CD4-positive, alpha-beta T cell treated with Interleukin-12 subunit alpha and Interleukin-12 subunit beta, for 1 hour (primary cell): ENCODE measurements around the gene OTUB2.
A peak's percentile ranks its signal among the peaks of the same experiment; 100 is the strongest.
"Not testable (repeated sequence)": the region's sequence is repeated elsewhere in the genome, so short reads cannot be mapped to it uniquely, and the experiment has no call there.

ENCODE experiments used
- DNase-seq: peaks from one replicate; pipeline ENCODE4 v3.0.0-alpha.2; 2020

Gene OTUB2

GRCh38 chr14:94062344-94062940 lies 36.3 kb downstream of the OTUB2 start:
- DNase-seq: no peak

DNA sequence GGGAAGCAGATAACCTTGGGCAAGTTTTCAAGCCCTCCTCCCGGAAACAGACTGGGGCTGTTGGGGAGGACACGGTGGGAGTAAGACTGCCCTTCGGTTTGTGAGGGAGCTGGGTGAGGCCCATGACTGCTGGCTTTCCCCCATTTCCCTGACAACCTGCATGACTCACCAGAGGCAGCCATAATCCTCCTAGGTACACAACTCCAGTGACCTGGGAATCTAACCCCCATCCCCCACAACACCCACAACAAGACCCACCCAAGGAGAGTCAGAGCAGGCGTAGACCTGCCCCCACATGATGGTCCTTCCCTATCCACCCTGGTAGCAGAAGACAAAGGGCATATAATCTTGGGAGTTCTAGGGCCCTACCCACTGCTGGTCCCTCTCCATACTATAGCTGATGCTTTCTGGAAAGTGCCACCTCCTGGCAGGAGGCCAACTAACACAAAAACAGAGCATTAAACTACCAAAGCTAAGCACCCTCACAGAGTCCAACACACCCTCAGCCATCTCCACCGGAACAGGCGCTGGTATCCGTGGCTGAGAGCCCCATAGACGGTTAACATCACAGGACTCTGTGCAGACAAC lies 40.0 kb downstream of the OTUB2 start:
- DNase-seq: no peak

GRCh38 chr14:94072076-94072475 lies 45.9 kb downstream of the OTUB2 start:
- not testable (repeated sequence) for DNase-seq

- no peak for DNase-seq
Measured at GRCh38 chr14:94074534-94074933, 48.4 kb downstream of the OTUB2 start.

DNA sequence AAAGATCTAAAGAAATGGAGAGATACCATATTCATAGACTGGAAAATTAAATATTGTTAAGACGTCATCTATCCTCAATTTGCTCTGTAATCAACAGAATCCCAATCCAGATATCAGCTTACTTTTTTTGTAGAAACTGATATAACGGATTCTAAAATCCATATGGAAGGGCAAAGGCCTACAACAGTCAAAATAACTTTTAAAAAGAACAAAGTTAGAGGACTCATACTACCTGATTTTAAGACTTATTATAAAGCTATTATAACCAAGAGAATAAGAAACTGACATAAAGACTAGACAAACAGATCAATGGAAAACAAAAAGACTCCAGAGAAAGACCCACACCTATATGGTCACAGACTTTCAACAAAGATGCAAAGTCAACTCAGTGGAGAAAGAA lies 48.9 kb downstream of the OTUB2 start:
- DNase-seq: no peak

DNA sequence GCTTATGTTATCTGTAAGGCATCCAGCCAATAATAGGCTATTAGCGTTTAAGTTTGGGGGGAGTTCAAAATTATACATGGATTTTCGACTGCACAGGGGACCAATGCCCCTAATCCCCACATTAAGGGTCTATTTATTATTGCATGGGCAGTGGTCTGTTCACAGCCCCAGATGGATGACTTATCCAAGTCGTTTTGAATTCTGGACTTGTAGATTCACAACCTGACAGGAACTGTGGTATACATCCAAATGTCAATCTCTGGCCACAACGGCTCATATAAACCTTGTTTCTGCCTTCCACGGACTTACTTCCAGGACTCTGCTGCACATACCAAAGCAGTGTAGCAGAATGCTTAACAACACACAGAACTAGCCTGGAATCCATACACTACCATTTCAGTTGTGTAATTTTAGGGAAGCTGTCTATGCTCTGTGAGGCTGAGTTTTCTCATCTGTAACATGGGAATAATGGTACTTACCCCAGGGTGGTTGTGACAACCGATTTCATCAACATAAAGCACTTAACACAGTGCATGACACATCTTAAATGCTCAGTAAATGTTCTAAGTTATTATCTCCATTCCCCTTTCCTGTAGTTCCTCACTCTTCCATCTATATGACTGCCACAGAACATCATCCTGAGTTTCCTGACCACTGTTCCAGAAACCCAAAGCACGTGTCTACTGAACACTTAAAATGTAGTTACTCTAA lies 51.1 kb downstream of the OTUB2 start:
- DNase-seq: no peak

DNA sequence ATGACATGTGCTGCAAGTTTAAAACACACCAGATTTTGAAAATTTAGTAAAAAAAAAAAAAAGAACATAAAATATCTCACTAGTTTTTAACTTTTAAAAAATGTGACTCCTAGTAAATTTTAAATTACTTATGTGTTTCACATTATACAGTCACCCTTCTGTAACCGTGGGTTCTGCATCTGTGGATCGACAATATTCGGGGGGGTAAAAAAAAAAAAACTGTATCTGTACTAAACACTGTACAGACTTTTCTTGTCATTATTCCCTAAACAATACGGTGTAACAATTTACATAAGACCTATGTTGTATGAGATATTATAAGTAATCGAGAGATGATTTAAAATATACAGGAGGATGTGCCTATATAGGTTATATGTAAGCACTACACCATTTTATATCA lies 51.7 kb downstream of the OTUB2 start:
- DNase-seq: no peak

DNA sequence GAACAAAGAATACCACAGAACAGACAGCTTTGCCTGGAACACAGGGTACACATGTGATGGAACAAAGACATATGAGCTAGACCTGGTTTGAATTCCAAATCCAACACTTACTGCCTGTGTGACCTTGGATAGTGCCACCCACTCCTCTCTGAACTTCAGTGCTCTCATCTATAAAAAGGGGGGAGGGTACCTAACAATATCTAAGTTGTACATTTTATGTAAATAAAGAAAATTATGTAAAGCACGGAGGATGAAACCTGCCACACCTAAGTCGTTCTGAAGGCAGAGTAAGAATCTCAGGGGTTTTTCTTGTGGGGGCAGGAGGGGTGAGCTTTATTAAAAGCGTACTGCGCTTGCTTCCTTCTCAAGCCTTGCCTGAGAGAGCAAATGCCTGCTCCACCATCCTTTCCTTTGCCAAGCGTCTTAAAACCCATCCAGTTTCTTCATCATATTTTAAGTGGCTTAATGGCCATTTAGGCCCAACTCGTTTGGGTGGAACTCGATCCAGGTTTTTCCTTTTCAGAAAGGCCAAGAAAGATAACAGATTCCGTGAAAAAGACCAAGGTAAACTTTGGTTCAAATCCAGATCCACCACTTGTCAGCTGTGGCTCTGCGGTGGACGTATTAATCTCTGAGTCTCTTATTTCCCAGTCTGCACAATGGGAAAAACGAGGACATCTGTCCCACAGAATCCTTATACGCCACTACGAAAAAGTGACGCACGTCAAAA lies 53.9 kb downstream of the OTUB2 start:
- peak; percentile 24 for DNase-seq

DNA sequence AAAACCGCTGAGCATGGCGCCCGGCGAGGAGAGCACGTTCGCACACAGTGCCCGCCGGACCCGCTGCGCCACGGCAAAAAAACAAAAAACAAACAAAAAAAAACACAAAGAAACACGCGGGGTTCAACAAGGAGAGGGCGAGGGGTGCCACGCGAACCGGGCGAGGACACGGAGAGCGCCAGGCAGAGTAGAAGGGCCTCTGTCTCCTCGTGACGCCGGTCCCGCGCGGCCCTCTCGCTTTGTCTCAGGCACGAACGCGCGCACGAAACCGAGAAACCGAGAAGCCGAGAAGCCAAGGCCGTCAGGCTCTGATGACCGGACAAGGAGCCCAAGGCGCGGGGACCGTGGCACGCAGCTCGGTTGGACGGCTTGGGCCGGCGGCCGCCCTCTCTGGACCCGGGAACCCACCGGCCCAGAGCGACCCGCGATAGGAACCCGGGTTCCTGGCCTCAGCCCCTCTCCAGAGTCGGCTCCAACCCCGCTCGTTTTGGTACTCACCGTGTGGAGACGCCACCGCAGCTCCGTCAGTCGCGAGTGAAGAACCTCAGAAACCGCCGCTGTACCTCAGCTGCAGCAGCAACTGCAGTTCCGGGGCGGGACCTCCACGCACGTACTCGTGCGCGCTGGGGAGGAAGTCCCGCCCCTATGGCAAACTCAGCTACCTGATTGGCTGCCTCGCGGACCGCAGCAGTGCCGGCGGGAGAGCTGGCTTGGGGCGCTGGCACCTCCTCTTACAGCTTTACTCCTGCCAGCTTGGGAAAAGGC lies 54.7 kb downstream of the OTUB2 start, which contains the start of the genes DDX24 and IFI27L1:
DDX24 (minus strand) TSS at position 582 of the 765 bp plus-strand sequence. CDS start 1,460 bp downstream, outside the sequence.
IFI27L1 (plus strand) TSS at position 690 of the 765 bp plus-strand sequence. CDS start 15,628 bp downstream, outside the sequence.
- peak; percentile 97 for DNase-seq

DNA sequence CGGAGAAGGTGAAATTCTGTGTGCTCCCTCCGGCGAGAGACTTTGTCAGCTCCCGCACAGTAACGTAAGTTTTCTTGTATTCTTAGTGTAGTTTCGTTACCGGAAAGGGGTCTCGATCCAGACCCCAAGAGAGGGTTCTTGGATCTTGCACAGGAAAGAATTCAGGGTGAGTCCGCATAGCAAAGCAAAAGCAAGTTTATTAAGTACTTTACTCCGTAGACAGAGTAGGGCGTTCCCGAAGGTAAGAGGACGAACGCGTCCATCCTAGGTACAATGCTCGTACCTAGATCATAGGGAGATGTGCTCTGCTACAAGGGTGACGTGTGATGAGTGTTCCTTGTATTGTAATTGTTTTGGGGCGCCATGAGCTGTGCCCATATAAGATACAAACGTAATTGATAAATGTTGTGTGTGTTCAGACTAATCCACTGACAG lies 55.3 kb downstream of the OTUB2 start:
- DNase-seq: no peak

GRCh38 chr14:94087891-94088290 lies 61.8 kb downstream of the OTUB2 start:
- no peak for DNase-seq

DNA sequence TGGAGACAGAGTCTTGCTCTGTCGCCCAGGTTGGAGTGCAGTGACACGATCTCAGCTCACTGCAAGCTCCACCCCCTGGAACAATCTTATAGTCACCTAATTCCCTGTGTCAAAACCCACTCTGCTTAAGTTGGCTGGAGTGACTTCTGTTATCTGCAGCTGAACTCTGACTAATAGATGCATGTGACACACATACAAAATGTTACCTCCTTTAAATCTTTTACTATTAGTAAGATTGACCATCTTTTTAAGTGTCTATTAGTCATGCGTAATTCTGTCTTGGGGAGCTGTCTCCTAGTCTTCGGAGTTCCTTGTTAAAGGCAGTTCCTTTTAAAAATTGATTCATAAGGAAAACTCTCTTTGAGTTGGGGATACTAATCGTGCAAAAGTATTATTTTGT lies 62.4 kb downstream of the OTUB2 start:
- no peak for DNase-seq

DNA sequence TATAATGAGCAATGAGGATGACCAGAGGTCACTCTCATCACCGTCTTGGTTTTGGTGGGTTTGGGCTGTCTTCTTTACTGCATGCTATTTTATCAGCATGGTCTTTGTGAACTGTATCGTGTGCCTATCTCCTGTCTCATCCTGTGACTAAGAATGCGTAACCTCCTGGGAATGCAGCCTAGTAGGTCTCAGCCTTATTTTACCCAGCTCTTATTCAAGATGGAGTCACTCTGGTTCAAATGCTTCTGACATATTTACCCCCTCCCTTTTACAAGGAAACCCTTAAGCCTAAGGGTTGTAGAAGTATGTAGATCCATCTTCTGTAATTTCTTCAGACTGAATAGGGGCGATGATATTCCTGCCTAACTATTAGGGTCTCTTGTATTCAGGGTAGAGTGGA lies 63.3 kb downstream of the OTUB2 start:
- no peak for DNase-seq

DNA sequence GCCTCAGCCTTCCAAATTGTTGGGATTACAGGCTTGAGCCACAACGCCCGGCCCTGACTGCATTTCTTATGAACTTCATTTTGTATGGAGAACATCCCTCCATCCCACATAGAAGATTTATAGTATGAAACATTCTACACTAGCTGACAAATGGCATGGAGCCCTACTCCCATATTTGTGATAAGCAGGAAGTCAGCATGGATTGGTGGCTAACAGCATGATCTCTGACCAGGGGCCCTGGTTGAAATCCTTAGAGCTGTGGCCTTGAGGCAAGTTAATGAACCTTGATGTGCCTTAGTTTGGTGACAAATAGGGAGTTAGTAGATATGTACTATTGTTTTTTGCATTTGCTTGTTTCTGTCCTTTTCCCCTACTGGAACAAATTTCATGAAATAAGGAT lies 67.3 kb downstream of the OTUB2 start:
- no peak for DNase-seq

- no peak for DNase-seq
Measured at GRCh38 chr14:94097091-94097490, 71.0 kb downstream of the OTUB2 start.
